SK-N-SH treated with all-trans-retinoic acid at 6 μM for 48 hours (cell line): Measurements from ENCODE around the gene TNFRSF25.

Source experiments
- ARNTL ChIP-seq: fragments of 450-650 bp; formaldehyde crosslinking; IDR thresholded peaks from 2 replicates; pipeline ENCODE4 v1.5.0; 2020; ENCODE audit warnings: low read depth, mild to moderate bottlenecking, moderate library complexity, borderline replicate concordance
- PATZ1 ChIP-seq: fragments of 250-450 bp; sonication (Bioruptor Pico); IDR thresholded peaks from 2 replicates; pipeline ENCODE4 v1.8.0; 2020; ENCODE audit warnings: mild to moderate bottlenecking, moderate library complexity, borderline replicate concordance
- PPARA ChIP-seq: fragments of 250-450 bp; sonication (Bioruptor Pico); IDR thresholded peaks from 2 replicates; pipeline ENCODE4 v1.5.0; 2020; ENCODE audit warnings: mild to moderate bottlenecking, borderline replicate concordance
- RARB ChIP-seq: fragments of 250-450 bp; sonication (Bioruptor Pico); IDR thresholded peaks from 2 replicates; pipeline ENCODE4 v1.8.0; 2021; ENCODE audit warnings: mild to moderate bottlenecking, moderate library complexity
- TOX ChIP-seq: fragments of 250-450 bp; sonication (Bioruptor Pico); IDR thresholded peaks from 2 replicates; pipeline ENCODE4 v1.8.0; 2021; ENCODE audit warnings: mild to moderate bottlenecking, moderate library complexity, borderline replicate concordance
- ZC3H10 ChIP-seq: fragments of 250-450 bp; sonication (Bioruptor Pico); IDR thresholded peaks from 2 replicates; pipeline ENCODE4 v1.5.1; 2021; ENCODE audit warnings: mild to moderate bottlenecking, moderate library complexity
- ZFP3 ChIP-seq: fragments of 250-450 bp; sonication (Bioruptor Pico); IDR thresholded peaks from 2 replicates; pipeline ENCODE4 v1.5.0; 2020; ENCODE audit warnings: mild to moderate bottlenecking, moderate library complexity
- TF ChIP-seq, protein P1 (sequence below): fragments of 250-450 bp; sonication (Bioruptor Pico); IDR thresholded peaks from 2 replicates; pipeline ENCODE4 v1.5.1; 2020; ENCODE audit warnings: low read depth, mild to moderate bottlenecking, moderate library complexity

DNA sequence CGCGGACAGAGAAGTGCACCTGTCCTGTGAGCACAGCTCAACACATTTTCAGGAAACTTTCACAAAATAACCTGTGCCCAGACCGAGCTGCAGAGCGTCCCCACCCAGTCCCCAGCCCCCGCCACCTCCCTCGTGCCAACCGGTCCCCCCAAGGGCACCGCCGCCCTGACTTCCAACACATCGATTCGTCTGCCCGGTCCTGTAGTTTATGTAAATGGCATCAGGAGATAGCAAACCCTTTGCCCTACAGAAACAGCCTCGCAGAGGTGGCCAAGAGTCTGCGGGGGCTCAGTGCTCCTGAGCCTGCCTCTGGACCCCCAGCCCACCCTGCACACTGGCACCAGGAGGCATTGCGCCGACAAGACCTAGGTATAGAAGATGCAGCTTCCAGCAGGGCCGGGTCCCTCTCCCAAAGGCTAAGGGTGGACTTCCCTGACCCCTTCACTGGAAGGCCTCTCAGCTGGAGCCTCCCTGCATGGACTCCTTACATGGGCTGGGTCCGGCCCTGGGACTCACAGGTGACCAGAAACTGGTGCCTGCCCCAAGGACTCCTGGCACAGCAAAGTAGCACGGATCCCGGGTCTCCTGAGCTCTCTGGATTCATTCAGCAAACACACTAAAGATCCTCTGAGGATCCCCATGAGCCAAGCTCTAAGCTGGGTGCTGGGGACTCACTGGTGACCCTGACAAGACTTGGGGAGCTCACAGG is 32.0 kb upstream of the TNFRSF25 start:
- TF ChIP-seq ZFP3 (no peak), PPARA (CRISPR knock-in tag) (no peak), ARNTL (CRISPR knock-in tag) (no peak), TOX (CRISPR knock-in tag) (no peak), ZC3H10 (CRISPR knock-in tag) (no peak), PATZ1 (CRISPR knock-in tag) (no peak), RARB (no peak)
- TF ChIP-seq, protein P1, sequence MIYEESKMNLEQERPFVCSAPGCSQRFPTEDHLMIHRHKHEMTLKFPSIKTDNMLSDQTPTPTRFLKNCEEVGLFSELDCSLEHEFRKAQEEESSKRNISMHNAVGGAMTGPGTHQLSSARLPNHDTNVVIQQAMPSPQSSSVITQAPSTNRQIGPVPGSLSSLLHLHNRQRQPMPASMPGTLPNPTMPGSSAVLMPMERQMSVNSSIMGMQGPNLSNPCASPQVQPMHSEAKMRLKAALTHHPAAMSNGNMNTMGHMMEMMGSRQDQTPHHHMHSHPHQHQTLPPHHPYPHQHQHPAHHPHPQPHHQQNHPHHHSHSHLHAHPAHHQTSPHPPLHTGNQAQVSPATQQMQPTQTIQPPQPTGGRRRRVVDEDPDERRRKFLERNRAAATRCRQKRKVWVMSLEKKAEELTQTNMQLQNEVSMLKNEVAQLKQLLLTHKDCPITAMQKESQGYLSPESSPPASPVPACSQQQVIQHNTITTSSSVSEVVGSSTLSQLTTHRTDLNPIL: no peak
